ENCODE measurements around the gene SDSL. TPM values are rescaled to one million over a fixed set of nuclear protein-coding genes. Genes with fewer than 3 reads are reported as not detected.

SDSL gene
- total RNA-seq, 4 donors from 2014 or later, result 0.46 to 1.8 (median 1.4) TPM; not detected in 1

- WGBS, 2 donors, result 4 to 5% methylated on average over 18 to 19 of the region's 19 CpGs
- intact Hi-C loops (cut with DNase I; ENCODE audit: low total_unique reads), result no loop called here
- no peak for TF ChIP-seq CTCF (IDR thresholded peaks at IDR 0.05)
- TF ChIP-seq POLR2A (IDR thresholded peaks at IDR 0.05), result no peak
- DNase-seq (ENCODE audit: low spot score in 2 of 2), result no peak
- no peak overlapping the region for H3K4me3 ChIP-seq (ENCODE audit: low read depth, poor library complexity, severe bottlenecking)
Observed at GRCh38 chr12:113474635-113475436, 52.7 kb downstream of the SDSL start.

GRCh38 chr12:113475451-113476175, 53.4 kb downstream of the SDSL start:
- intact Hi-C loops (cut with DNase I; ENCODE audit: low total_unique reads), result no loop called here
- 2 to 3% methylated on average over 43 to 50 of the region's 50 CpGs for WGBS, 2 donors
- TF ChIP-seq POLR2A (IDR thresholded peaks at IDR 0.05) (no peak), CTCF (IDR thresholded peaks at IDR 0.05) (no peak)
- no peak overlapping the region for H3K4me3 ChIP-seq (ENCODE audit: low read depth, poor library complexity, severe bottlenecking)
- no peak for DNase-seq (ENCODE audit: low spot score in 2 of 2)

- H3K4me3 ChIP-seq (ENCODE audit: low read depth, poor library complexity, severe bottlenecking), result no peak overlapping the region
- no peak for DNase-seq (ENCODE audit: low spot score in 2 of 2)
- intact Hi-C loops (cut with DNase I; ENCODE audit: low total_unique reads), result no loop called here
- 2 to 3% methylated on average over 46 to 49 of the region's 58 CpGs for WGBS, 2 donors
- TF ChIP-seq POLR2A (IDR thresholded peaks at IDR 0.05) (no peak), CTCF (IDR thresholded peaks at IDR 0.05) (no peak)
Observed at GRCh38 chr12:113476176-113476986, 54.2 kb downstream of the SDSL start.

GRCh38 chr12:113477171-113477841, 55.1 kb downstream of the SDSL start:
- intact Hi-C loops (cut with DNase I; ENCODE audit: low total_unique reads), result no loop called here
- DNase-seq (ENCODE audit: low spot score in 2 of 2), result no peak
- no peak overlapping the region for H3K4me3 ChIP-seq (ENCODE audit: low read depth, poor library complexity, severe bottlenecking)
- TF ChIP-seq CTCF (IDR thresholded peaks at IDR 0.05), result no peak
- no peak for TF ChIP-seq POLR2A (IDR thresholded peaks at IDR 0.05)
- 0 to 7% methylated on average over 4 to 7 of the region's 7 CpGs for WGBS, 2 donors

- no peak overlapping the region for H3K4me3 ChIP-seq (ENCODE audit: low read depth, poor library complexity, severe bottlenecking)
- no peak for TF ChIP-seq POLR2A (IDR thresholded peaks at IDR 0.05)
- no peak for TF ChIP-seq CTCF (IDR thresholded peaks at IDR 0.05)
- DNase-seq (ENCODE audit: low spot score in 2 of 2), result no peak
- intact Hi-C loops (cut with DNase I; ENCODE audit: low total_unique reads), result no loop called here
- WGBS, 2 donors, result 2 to 9% methylated on average over 3 of the region's 3 CpGs
Observed at GRCh38 chr12:113477842-113478215, 55.6 kb downstream of the SDSL start.
